GM12891 (cell line): ENCODE results near the gene MLLT6. TPM values are rescaled to one million over a fixed set of nuclear protein-coding genes. Genes with fewer than 3 reads are reported as not detected.

Experiments used
- DNase-seq: peaks from one replicate; pipeline ENCODE4 v3.0.0; 2011; ENCODE audit warnings: low spot score; ENCODE audit not compliant: insufficient read length
- FAIRE-seq: peaks from 2 replicates; lab custom pipeline; 2011; peaks lifted over from hg19 to GRCh38; lab: Jason Lieb, UNC
- PAX5 ChIP-seq: IDR thresholded peaks from 2 replicates; pipeline ENCODE4 v1.6.1; 2011; ENCODE audit warnings: low read length, moderate library complexity, mild to moderate bottlenecking; ENCODE audit not compliant: insufficient read depth, severe bottlenecking
- POLR2A ChIP-seq: IDR thresholded peaks from 2 replicates; pipeline ENCODE4 v1.6.1; 2011; ENCODE audit warnings: low read depth, low read length, control low read depth
- POLR2AphosphoS5 ChIP-seq: IDR thresholded peaks from 2 replicates; pipeline ENCODE4 v1.6.1; 2011; ENCODE audit warnings: low read depth, low read length, control low read depth
- POU2F2 ChIP-seq: IDR thresholded peaks from 2 replicates; pipeline ENCODE4 v1.6.1; 2011; ENCODE audit warnings: low read depth, mild to moderate bottlenecking, control low read depth, low read length, moderate library complexity
- SPI1 ChIP-seq: IDR thresholded peaks from 2 replicates; pipeline ENCODE4 v1.6.1; 2011; ENCODE audit warnings: low read depth, low read length, control low read depth
- TAF1 ChIP-seq: IDR thresholded peaks from 2 replicates; pipeline ENCODE4 v1.6.1; 2011; ENCODE audit warnings: low read depth, low read length, control low read depth
- polyA plus RNA-seq: library from polyadenylated mRNA; unstranded; fragments of >200 nt; gene quantifications from one replicate; pipeline ENCODE4 v1.2.1, GENCODE V29; 2012; ENCODE audit warnings: low read depth, missing spikeins, inconsistent platforms; ENCODE audit not compliant: missing spikeins

MLLT6 gene
- 34.8 TPM for polyA plus RNA-seq

- no peak for DNase-seq
- no peak for FAIRE-seq
- TF ChIP-seq TAF1 (0 out of 2 replicates have a peak, but pooled peaks have one; percentile 11), POU2F2 (no peak)
These were observed at the start of gene MLLT6 for GRCh38 chr17:38704606-38705522. MLLT6 (plus strand) TSS chr17:38705273; CDS start chr17:38705633, 360 bp downstream.

- TF ChIP-seq POLR2A (no peak), PAX5 (no peak), TAF1 (no peak), POLR2AphosphoS5 (no peak), SPI1 (no peak), POU2F2 (no peak)
- DNase-seq (no peak), FAIRE-seq (no peak)
These were observed 47.9 kb upstream of the MLLT6 start for GRCh38 chr17:38656959-38657823.

- FAIRE-seq (no peak), DNase-seq (no peak)
- TF ChIP-seq PAX5 (no peak), SPI1 (no peak), TAF1 (no peak), POU2F2 (no peak), POLR2A (no peak), POLR2AphosphoS5 (no peak)
These were observed 47.0 kb upstream of the MLLT6 start for GRCh38 chr17:38657824-38658740.

GRCh38 chr17:38658741-38659345 is 46.2 kb upstream of the MLLT6 start:
- FAIRE-seq (no peak), DNase-seq (no peak)
- peak; percentile 61 for TF ChIP-seq SPI1
- no peak for TF ChIP-seq PAX5

DNA sequence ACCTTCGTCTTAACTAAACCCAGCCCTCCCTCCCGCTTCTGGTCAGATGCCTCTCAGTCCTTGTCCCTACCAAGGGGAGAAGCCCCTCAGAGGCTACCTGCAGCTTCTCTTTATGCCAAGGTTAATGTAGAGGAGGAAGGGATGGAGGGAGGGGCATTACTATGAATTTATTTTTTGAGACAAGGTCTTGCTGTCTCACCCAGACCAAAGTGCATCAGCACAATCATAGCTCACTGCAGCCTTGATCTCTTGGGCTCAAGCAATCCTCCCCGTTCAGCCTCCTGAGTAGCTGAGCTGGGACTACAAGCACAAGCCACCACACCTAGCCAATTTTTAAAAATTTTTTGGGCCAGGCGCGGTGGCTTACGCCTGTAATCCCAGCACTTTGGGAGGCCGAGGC is 45.7 kb upstream of the MLLT6 start:
- FAIRE-seq (no peak), DNase-seq (no peak)
- TF ChIP-seq SPI1 (no peak), TAF1 (no peak), POLR2AphosphoS5 (no peak), PAX5 (no peak), POLR2A (no peak), POU2F2 (no peak)

GRCh38 chr17:38660097-38661025 is 44.7 kb upstream of the MLLT6 start:
- no peak for DNase-seq
- TF ChIP-seq PAX5, result no peak
- no peak for TF ChIP-seq POLR2AphosphoS5
- TF ChIP-seq POU2F2, result no peak
- no peak for TF ChIP-seq SPI1
- TF ChIP-seq POLR2A, result no peak
- no peak for TF ChIP-seq TAF1
- FAIRE-seq, result no peak

GRCh38 chr17:38663125-38663751 is 41.8 kb upstream of the MLLT6 start:
- TF ChIP-seq POLR2A (no peak), SPI1 (no peak), TAF1 (no peak), PAX5 (no peak), POU2F2 (no peak), POLR2AphosphoS5 (no peak)
- DNase-seq, result peak; percentile 63
- no peak for FAIRE-seq

DNA sequence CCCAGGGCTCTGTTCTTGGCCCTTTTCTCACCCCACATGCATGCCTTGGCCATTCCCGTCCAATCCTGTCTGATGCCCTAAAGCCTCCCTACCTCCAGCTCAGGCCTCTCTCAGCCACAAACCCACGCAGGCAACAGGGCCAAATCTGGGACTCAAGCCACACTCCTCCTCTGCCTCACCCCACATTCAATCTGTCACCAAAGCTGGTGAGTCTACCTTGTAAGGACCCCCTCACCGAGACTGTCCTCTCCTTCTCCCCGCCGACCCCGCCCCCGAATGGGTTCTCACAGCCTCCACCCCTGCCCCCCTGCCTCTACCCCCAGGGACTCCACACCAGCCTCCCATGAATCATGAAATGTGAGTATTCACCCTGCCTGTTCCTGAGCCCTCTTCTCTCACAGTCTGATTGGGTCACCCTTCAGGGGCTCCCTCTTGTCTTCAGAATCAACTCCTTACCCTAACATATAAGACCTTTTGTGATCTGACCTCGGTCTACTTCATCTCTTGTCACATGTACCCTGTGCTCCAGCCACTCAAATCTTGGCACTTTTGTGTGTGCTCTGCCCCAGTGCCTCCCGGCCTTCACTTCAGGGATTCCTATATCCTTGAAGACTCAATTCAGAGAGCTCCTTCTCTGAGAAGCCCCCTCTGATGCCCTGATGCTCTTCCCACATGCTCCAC is 41.0 kb upstream of the MLLT6 start:
- DNase-seq (no peak), FAIRE-seq (no peak)
- TF ChIP-seq TAF1, result no peak
- no peak for TF ChIP-seq POLR2A
- no peak for TF ChIP-seq POU2F2
- no peak for TF ChIP-seq SPI1
- no peak for TF ChIP-seq PAX5
- TF ChIP-seq POLR2AphosphoS5, result no peak
